Thyroid gland (tissue), 4 donors: Measurements from ENCODE around the gene ODAD4.

ENCODE experiments used
- CTCF ChIP-seq, 6 experiments: fragments of 200-600 bp in 3 of 6; fragments of 450-650 bp in 3 of 6; sonication (generic) in 3 of 6; IDR thresholded peaks; one replicate each; pipeline ENCODE4 v1.5.1; 2016 to 2019; ENCODE audit warnings: antibody characterized with exemption in 6 of 6, mild to moderate bottlenecking in 2 of 6, inconsistent platforms in 1 of 6, moderate library complexity in 1 of 6
- POLR2A ChIP-seq, 2 donors: fragments of 450-650 bp; IDR thresholded peaks; one replicate each; pipeline ENCODE4 v1.6.1; 2017; ENCODE audit warnings: antibody characterized with exemption in 2 of 2, mild to moderate bottlenecking in 2 of 2, moderate library complexity in 1 of 2

GRCh38 chr17:41905172-41905571 lies 25.2 kb upstream of the ODAD4 start:
- no peak for TF ChIP-seq POLR2A (IDR thresholded peaks at IDR 0.05)
- TF ChIP-seq CTCF (IDR thresholded peaks at IDR 0.05) = no peak
